Stimulated activated CD4-positive, alpha-beta T cell treated with anti-CD3 and anti-CD28 coated beads, Interleukin-12 subunit alpha, Interleukin-12 subunit beta, amount 100 ng/mL, for 24 hours (primary cell): Measurements from ENCODE around the gene TMEM59L.

Experiments
- DNase-seq, 2 experiments: peaks; one replicate each; pipeline ENCODE4 v3.0.0-alpha.2; 2020; ENCODE audit warnings: low read depth in 2 of 2

TMEM59L gene

GRCh38 chr19:18608805-18609716, 3.6 kb upstream of the TMEM59L start:
- no peak for DNase-seq

GRCh38 chr19:18609717-18610051, 3.0 kb upstream of the TMEM59L start:
- no peak for DNase-seq

- DNase-seq: no peak
These were observed 2.5 kb upstream of the TMEM59L start for GRCh38 chr19:18610245-18610555.

- no peak for DNase-seq
These were observed 1.9 kb upstream of the TMEM59L start for GRCh38 chr19:18610556-18611326.

GRCh38 chr19:18611327-18612050, 1.2 kb upstream of the TMEM59L start:
- DNase-seq: no peak

- DNase-seq: no peak
These were observed 459 bp upstream of the TMEM59L start for GRCh38 chr19:18612051-18612771.

- no peak for DNase-seq
These were observed 1.0 kb downstream of the TMEM59L start for GRCh38 chr19:18613589-18614234.

GRCh38 chr19:18616023-18616422, 3.4 kb downstream of the TMEM59L start:
- no peak for DNase-seq

GRCh38 chr19:18617562-18617961, 4.9 kb downstream of the TMEM59L start:
- DNase-seq: no peak

- no peak for DNase-seq
These were observed 5.6 kb downstream of the TMEM59L start for GRCh38 chr19:18618236-18618635.

GRCh38 chr19:18620311-18620710, 7.6 kb downstream of the TMEM59L start:
- no peak for DNase-seq

GRCh38 chr19:18620902-18621301, 8.2 kb downstream of the TMEM59L start:
- DNase-seq: no peak

- no peak for DNase-seq
These were observed 14.2 kb downstream of the TMEM59L start for GRCh38 chr19:18626906-18627305.

GRCh38 chr19:18629166-18630088, 16.8 kb downstream of the TMEM59L start:
- DNase-seq: no peak

GRCh38 chr19:18633321-18633720, 20.7 kb downstream of the TMEM59L start:
- no peak for DNase-seq

- no peak for DNase-seq
These were observed 22.1 kb downstream of the TMEM59L start for GRCh38 chr19:18634612-18635297.

- DNase-seq: no peak
These were observed 23.1 kb downstream of the TMEM59L start for GRCh38 chr19:18635831-18636182.

- DNase-seq: peak; percentile 99 to 100
These were observed 23.7 kb downstream of the TMEM59L start for GRCh38 chr19:18636183-18636968.
